ENCODE measurements around the gene KAT6B.

DNA sequence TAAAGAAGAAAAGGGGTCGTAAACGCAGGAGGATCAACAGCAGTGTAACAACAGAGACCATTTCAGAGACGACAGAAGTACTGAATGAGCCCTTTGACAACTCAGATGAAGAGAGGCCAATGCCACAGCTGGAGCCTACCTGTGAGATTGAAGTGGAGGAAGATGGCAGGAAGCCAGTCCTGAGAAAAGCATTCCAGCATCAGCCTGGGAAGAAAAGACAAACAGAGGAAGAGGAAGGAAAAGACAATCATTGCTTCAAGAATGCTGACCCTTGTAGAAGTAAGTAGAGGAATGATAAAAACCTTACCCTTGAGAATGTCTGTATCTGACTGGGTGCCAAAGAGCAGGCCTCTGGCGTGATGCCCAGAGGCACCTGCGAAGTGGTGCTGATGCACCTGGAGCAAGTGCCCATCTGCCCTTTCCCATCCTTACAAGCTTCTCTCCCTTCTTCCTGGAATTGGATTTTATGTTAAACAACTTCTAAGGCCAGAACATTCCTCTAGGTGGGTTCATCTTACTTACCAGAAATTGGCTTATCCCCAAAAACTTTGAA is 198.6 kb downstream of the KAT6B start:
- TF ChIP-seq EZH2 (IDR thresholded peaks at IDR 0.05; ENCODE audit: borderline replicate concordance, insufficient read depth, low read length, poor library complexity, severe bottlenecking) = no peak
- TF ChIP-seq, protein P1, sequence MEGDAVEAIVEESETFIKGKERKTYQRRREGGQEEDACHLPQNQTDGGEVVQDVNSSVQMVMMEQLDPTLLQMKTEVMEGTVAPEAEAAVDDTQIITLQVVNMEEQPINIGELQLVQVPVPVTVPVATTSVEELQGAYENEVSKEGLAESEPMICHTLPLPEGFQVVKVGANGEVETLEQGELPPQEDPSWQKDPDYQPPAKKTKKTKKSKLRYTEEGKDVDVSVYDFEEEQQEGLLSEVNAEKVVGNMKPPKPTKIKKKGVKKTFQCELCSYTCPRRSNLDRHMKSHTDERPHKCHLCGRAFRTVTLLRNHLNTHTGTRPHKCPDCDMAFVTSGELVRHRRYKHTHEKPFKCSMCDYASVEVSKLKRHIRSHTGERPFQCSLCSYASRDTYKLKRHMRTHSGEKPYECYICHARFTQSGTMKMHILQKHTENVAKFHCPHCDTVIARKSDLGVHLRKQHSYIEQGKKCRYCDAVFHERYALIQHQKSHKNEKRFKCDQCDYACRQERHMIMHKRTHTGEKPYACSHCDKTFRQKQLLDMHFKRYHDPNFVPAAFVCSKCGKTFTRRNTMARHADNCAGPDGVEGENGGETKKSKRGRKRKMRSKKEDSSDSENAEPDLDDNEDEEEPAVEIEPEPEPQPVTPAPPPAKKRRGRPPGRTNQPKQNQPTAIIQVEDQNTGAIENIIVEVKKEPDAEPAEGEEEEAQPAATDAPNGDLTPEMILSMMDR (IDR thresholded peaks at IDR 0.05; ENCODE audit: poor library complexity, severe bottlenecking) = no peak
